Neural progenitor cell (in vitro differentiated cells): ENCODE data around the gene CD300LB.

ENCODE experiments used
- CTCF ChIP-seq: fragments of 200-600 bp; sonication (generic); IDR thresholded peaks from 2 replicates; pipeline ENCODE4 v1.5.1; 2017; ENCODE audit warnings: antibody characterized with exemption, mild to moderate bottlenecking
- EZH2 ChIP-seq: fragments of 200-600 bp; sonication (generic); IDR thresholded peaks from 2 replicates; pipeline ENCODE4 v1.6.1; 2017; ENCODE audit warnings: antibody characterized with exemption, mild to moderate bottlenecking, moderate library complexity
- EZH2phosphoT487 ChIP-seq: fragments of 200-600 bp; sonication (generic); IDR thresholded peaks from 2 replicates; pipeline ENCODE4 v1.6.1; 2017; ENCODE audit warnings: antibody characterized with exemption

GRCh38 chr17:74493331-74493833 lies 37.9 kb downstream of the CD300LB start:
- TF ChIP-seq CTCF, result peak; percentile 90
- no peak for TF ChIP-seq EZH2phosphoT487
- TF ChIP-seq EZH2, result no peak
